ENCODE data around the gene UBR1. TPM values are rescaled to one million over a fixed set of nuclear protein-coding genes. Genes with fewer than 3 reads are reported as not detected.

UBR1 gene
- total RNA-seq, 1 experiment from 2014 or later, result 17.9 TPM

DNA sequence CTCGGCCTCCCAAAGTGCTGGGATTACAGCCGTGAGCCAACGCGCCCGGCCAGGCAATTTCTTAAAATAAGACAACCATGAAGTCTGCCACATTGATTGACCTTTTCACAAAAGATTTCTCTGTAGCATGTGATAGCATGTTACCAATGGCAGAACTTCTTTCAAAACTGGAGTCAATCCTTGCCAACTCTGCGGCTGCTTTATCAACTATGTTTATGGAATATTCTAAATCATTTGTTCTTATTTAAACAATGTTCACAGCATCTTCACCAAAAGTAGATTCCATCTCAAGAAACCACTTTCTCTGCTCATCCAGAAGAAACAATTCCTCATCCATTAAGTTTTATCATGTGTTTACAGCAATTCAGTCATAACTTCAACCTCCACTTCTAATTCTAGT is 9.4 kb downstream of the UBR1 start:
- BruUV-seq (replicated peaks), result no TSS peak
- Histone ChIP-seq H3K4me1 (ENCODE audit: control insufficient read depth in 1 of 2, insufficient read depth in 2 of 2, low read length in 2 of 2) (no peaks in the 10 kb centered on the region), H3K9me2 (ENCODE audit: insufficient read depth) (no peaks in the 10 kb centered on the region), H2AFZ (ENCODE audit: low read depth, low read length, poor library complexity, severe bottlenecking) (no peak overlapping the region), H3K4me3 (replicated peaks in 1 of 2; ENCODE audit: low read depth in 1 of 2, low read length in 2 of 2) (no peak overlapping the region), H3K9me3 (ENCODE audit: control insufficient read depth in 1 of 2, insufficient read depth in 1 of 2, low read depth in 1 of 2, low read length in 2 of 2) (no peaks in the 10 kb centered on the region), H3K36me3 (ENCODE audit: control insufficient read depth in 1 of 2, insufficient read depth in 2 of 2, low read length in 2 of 2) (no peaks in the 10 kb centered on the region; a peak in 1 of 4 replicates), H3K9ac (ENCODE audit: low read length) (no peak overlapping the region), H3K27me3 (ENCODE audit: insufficient read depth, low read length) (no peaks in the 10 kb centered on the region), H4K20me1 (ENCODE audit: insufficient read depth) (no peaks in the 10 kb centered on the region), H3K79me2 (ENCODE audit: insufficient read depth, low read length) (peaks cover 78% of the 10 kb centered on the region), H3K27ac (ENCODE audit: low read depth, low read length) (no peak overlapping the region), H3K4me2 (ENCODE audit: low read length) (no peak overlapping the region)
- no peak for TF ChIP-seq FOSL1 (IDR thresholded peaks at IDR 0.05; ENCODE audit: low read depth)
- no peak for TF ChIP-seq EZH2phosphoT487 (IDR thresholded peaks at IDR 0.05; ENCODE audit: borderline replicate concordance)
- no peak for TF ChIP-seq TCF7L2 (IDR thresholded peaks at IDR 0.05; ENCODE audit: borderline replicate concordance, extremely low read depth, insufficient read depth, insufficient read length)
- TF ChIP-seq, protein P1, sequence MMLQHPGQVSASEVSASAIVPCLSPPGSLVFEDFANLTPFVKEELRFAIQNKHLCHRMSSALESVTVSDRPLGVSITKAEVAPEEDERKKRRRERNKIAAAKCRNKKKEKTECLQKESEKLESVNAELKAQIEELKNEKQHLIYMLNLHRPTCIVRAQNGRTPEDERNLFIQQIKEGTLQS (IDR thresholded peaks at IDR 0.05), result no peak
- TF ChIP-seq YY1 (IDR thresholded peaks at IDR 0.05; ENCODE audit: extremely low read depth, insufficient replicate concordance, low read depth, low read length), result no peak
- TF ChIP-seq, protein P2, sequence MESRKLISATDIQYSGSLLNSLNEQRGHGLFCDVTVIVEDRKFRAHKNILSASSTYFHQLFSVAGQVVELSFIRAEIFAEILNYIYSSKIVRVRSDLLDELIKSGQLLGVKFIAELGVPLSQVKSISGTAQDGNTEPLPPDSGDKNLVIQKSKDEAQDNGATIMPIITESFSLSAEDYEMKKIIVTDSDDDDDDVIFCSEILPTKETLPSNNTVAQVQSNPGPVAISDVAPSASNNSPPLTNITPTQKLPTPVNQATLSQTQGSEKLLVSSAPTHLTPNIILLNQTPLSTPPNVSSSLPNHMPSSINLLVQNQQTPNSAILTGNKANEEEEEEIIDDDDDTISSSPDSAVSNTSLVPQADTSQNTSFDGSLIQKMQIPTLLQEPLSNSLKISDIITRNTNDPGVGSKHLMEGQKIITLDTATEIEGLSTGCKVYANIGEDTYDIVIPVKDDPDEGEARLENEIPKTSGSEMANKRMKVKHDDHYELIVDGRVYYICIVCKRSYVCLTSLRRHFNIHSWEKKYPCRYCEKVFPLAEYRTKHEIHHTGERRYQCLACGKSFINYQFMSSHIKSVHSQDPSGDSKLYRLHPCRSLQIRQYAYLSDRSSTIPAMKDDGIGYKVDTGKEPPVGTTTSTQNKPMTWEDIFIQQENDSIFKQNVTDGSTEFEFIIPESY (IDR thresholded peaks at IDR 0.05; ENCODE audit: extremely low read depth, insufficient replicate concordance, low read length), result no peak
- no peak for TF ChIP-seq ZFX (IDR thresholded peaks at IDR 0.05)
- TF ChIP-seq, protein P3, sequence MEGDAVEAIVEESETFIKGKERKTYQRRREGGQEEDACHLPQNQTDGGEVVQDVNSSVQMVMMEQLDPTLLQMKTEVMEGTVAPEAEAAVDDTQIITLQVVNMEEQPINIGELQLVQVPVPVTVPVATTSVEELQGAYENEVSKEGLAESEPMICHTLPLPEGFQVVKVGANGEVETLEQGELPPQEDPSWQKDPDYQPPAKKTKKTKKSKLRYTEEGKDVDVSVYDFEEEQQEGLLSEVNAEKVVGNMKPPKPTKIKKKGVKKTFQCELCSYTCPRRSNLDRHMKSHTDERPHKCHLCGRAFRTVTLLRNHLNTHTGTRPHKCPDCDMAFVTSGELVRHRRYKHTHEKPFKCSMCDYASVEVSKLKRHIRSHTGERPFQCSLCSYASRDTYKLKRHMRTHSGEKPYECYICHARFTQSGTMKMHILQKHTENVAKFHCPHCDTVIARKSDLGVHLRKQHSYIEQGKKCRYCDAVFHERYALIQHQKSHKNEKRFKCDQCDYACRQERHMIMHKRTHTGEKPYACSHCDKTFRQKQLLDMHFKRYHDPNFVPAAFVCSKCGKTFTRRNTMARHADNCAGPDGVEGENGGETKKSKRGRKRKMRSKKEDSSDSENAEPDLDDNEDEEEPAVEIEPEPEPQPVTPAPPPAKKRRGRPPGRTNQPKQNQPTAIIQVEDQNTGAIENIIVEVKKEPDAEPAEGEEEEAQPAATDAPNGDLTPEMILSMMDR (IDR thresholded peaks at IDR 0.05 in 2 of 3, conservative IDR thresholded peaks at IDR 0.05 in 1 of 3; ENCODE audit: borderline replicate concordance in 1 of 3, insufficient read depth in 1 of 3, low read depth in 2 of 3, low read length in 2 of 3), result no peak
- no peak for TF ChIP-seq ZNF274 (IDR thresholded peaks at IDR 0.05; ENCODE audit: low read depth, low read length)
- no peak for TF ChIP-seq RAD21 (IDR thresholded peaks at IDR 0.05; ENCODE audit: low read depth)
- TF ChIP-seq POLR2A (IDR thresholded peaks at IDR 0.05; ENCODE audit: borderline replicate concordance, extremely low read depth, insufficient read depth, insufficient read length), result no peak
- TF ChIP-seq JUND (IDR thresholded peaks at IDR 0.05), result no peak
- TF ChIP-seq, protein P4, sequence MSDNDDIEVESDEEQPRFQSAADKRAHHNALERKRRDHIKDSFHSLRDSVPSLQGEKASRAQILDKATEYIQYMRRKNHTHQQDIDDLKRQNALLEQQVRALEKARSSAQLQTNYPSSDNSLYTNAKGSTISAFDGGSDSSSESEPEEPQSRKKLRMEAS (IDR thresholded peaks at IDR 0.05), result no peak
- TF ChIP-seq CBX3 (IDR thresholded peaks at IDR 0.05; ENCODE audit: low read depth), result no peak
- no peak for TF ChIP-seq SRF (IDR thresholded peaks at IDR 0.05; ENCODE audit: low read depth)
- no peak for TF ChIP-seq SP1 (IDR thresholded peaks at IDR 0.05; ENCODE audit: low read depth)
- no peak for TF ChIP-seq SIN3A (IDR thresholded peaks at IDR 0.05; ENCODE audit: low read depth)
- TF ChIP-seq CEBPB (IDR thresholded peaks at IDR 0.05; ENCODE audit: low read depth), result no peak
- TF ChIP-seq EZH2 (IDR thresholded peaks at IDR 0.05), result no peak
- DNase-seq (ENCODE audit: low read depth, low spot score), result no peak
- CTCF ChIA-PET, result no interaction called here
- RAD21 ChIA-PET (ENCODE audit: low non-redundant PET in 1 of 2, low total read pairs in 2 of 2, uncharacterized antibody in 2 of 2, unreplicated experiment in 2 of 2), result no interaction called here
- POLR2A ChIA-PET, result no interaction called here
- intact Hi-C loops (cut with micrococcal nuclease), result no loop called here
- no peak for ATAC-seq

Measured in HCT116 (cell line).